Dedifferentiated amniotic fluid mesenchymal stem cell (primary cell): Measurements from ENCODE around the gene SNX5.
"Not testable (repeated sequence)": the region's sequence is repeated elsewhere in the genome, so short reads cannot be mapped to it uniquely, and the experiment has no call there.

ENCODE experiments used
- DNase-seq: peaks from one replicate; pipeline ENCODE4 v3.0.0-alpha.2; 2016; ENCODE audit errors: extremely low spot score

SNX5 gene

DNA sequence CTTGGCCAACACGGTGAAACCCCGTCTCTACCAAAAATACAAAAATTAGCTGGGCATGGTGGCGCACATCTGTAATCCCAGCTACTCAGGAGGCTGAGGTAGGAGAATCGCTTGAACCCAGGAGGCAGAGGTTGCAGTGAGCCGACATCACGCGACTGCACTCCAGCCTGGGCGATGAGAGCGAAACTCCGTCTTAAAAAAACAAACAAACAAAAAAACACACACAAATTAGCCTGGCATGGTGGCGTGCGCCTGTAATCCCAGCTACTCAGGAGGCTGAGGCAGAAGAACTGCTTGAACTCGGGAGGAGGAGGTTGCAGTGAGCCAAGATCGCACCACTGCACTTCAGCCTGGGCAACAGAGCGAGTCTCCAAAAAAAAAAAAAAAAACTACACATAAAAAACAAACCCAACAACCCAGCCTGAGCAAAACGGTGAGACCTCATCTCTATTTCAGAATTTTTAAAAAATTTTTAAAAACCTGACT, 8.2 kb downstream of the SNX5 start:
- DNase-seq: not testable (repeated sequence)

DNA sequence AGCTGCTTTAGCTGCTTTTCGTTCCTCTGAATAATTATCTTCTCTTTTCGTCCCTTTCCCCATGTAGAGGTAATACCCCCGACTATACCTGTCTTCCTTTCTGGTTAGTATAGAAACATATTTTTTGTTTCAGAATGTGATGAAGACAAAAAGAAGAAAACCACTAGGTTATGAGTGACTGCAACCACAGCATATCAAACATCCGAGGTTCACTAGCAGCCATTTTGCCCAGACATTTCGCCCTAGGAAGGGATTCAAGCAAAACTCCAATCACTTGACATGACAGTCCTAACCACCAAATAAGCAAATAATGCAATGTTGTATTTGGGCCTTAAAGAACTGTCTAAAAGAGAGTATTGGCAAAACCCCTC, 9.4 kb downstream of the SNX5 start:
- no peak for DNase-seq

DNA sequence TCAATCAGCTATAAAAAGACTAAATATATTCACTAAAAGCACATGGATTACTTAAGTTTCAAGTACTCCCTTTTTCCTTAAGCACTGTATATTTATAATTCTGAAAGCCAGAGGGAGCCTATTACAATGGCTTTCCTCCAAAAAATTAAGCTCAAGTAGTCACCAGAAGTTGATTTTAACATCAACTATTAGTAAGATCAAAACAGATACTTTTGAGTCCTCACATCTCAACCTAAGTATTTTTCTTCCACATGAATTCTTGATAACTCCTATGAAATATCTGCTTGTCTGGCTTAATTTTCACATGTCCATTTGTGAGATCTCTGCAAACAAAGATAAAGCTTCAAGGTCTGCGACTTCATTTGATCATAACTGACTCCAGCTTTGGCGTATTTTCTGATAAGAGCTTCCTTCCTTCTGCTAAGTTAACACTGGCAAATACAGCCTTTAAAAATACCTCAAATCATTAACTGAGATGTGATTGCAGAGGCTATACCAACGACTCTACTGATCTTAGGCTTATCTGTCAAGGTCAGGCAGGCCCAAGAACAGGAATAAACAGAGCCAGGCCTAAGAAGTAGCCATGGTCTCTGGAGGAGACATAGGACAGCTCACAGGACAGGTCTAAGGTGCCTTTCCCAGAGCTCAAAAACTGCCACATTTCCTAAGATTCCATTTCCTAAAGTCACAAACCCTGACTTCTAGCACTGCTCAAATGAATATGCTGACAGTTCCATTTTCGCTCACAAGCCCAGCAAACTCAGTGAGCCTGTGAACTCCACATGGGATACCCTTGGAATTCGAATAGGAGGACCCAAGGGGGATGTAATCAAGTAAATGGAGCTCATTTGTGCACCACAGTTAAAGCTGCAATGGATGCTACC, 10.0 kb downstream of the SNX5 start:
- DNase-seq: no peak

DNA sequence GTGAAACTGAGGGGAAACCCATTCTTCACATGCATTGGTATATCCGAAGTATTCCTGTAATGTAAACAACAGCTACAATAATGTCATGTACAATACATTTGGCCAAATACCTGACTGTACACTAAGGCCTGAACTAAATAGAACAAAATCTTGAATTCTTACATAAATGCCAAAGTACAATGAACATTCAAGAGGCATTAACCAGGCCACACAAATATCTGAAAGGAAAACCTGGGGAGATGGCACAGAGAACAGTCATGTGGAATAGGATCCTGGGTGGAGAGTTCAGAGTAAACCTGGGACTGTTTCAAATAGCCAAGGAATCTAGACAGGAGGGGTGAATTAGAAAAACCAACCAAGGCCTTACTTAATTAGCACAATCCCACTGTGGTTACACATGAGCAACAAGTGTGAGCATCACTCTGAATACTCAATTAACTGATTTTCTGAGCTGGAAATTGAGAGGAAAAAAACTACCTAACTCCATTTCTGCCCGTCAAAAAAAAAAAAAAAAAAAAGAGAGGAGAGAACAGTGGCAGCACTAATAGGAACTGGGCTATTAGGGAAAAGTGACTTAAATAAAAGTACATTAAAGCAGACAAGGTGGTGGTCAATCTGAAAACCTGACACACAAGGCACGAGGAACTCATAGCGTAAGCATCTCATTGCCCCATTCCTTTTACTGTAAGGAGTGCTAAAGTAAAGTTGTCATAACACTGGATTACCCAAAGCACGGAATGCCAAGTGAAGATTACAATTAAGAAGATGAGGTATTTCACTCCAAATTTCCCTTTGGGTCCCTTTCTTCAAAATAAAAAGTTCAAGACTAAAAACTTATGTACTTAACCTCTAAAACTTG, 10.9 kb downstream of the SNX5 start:
- no peak for DNase-seq

DNA sequence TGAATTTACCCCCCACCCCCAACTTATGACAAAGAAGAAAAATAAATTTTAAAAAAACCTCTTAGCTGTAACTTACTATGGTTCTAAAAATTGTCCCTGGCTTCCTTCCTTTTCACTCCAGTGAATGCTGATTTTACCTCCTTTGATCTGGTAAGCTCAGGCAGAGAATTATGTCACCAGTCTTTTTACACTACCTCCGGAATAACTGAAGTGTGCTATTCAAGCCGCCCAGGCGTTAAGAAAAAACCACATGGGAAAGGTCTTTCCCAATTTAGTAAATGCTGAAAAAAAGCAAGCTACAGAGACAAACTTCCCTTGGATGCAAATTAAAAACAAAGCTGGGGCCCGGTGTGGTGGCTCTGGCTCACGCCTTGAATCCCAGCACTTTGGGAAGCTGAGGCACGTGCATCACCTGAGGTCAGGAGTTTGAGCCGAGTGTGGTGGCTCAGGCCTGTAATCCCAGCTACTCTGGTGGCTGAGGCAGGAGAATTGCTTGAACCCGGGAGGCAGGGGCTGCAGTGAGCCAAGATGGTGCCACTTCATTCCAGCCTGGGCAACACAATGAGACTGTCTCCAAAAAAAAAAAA, 12.4 kb downstream of the SNX5 start:
- no peak for DNase-seq

DNA sequence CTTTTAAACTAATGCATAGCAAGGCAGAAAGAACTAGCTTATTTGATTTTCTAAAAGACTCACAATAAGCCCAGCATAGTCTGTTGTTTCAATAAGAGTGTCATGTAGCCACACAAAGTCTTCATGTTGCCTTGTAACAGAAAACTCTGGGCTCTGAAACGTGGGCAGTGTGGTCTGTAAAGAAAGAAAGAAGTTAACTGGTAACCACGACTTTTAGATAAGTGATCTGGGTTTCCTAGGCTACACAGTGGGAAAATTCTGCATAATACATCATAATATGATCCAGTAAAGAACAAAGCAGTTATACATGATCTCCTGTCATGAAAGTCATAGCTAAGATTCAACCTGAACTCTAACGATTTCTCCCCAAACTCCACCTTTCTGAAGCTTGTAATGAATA, 13.3 kb downstream of the SNX5 start:
- no peak for DNase-seq

DNA sequence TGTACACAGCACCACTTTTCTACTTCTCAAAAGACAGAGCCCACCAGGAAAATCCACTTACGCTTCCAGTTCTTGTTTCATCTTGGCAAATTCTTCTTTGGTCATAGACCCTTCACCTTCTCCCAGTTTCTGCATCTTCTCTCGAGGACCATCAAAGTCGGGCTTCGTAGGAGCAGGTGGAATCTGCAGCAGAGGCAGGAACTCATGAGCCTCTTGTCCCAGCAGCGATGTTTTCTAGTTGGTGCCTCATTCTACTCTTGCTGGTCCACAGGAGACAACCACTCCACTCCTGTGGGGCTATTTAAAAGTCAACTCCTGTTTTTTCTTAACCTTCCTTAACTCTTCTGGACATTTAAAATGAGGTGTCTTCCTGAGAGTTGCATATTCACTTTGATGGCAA, 14.7 kb downstream of the SNX5 start:
- DNase-seq: no peak

DNA sequence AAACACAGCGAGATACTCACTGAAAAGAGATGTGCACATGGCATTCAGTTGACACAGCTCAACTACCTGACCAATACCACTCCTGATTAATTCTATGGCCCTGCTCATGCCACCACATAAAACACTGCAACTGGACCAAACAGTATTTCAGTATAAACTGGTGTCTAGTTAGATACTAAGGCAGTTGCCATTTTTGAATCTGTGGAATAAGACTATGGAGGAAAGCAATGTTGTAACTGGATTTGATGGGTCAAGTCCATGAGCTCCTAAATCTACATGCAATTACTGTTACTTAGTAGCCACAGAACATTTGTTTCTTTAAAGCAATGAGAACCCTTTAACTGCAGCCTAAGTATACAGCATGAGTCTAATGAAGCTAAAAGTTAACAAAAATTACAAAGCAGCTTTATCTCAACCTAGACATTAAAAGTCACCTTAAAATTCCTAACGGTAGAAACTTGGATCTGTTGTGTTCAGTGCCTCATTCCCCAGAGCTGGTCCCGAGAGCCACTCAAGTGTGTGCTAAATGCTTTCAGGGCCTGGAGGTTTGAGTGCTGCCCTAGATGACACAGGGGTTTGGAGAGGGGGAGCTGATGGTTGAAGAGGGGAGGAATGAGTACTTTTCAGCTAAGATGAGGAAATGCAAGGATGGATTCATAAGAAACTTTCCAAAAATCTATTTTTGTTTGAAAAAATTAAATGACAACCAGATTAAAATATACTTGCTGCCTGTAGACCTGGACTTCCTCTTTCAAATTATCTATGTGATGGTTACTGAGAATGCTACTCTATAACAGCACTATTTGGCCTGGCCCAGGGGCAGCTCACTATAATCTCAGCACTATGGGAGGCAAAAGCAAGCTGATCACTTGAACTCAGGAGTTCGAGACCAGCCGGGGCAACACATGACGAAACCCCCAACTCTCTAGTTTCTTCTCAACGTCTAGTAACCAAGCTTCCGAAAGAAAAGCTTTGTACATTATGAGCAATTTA, 15.6 kb downstream of the SNX5 start:
- DNase-seq: no peak

DNA sequence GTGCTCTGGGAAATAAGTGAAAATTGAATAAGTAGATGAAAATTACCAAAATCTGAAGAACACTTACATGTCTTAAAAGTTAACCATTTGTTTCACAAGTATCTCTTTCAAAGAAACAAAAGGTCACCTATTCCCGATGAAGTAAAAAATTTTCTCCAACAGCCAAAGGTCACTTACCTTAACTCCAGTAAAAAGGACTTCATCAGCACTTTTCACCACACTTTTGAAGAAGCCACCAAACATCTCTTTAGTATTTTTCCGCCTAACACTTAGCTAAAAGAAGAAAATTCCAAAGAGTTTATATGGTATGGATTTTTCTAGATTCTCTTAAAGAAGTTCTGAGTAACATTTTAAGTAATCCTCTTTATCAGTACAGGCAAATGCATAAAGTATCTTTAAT, 17.3 kb downstream of the SNX5 start:
- no peak for DNase-seq

DNA sequence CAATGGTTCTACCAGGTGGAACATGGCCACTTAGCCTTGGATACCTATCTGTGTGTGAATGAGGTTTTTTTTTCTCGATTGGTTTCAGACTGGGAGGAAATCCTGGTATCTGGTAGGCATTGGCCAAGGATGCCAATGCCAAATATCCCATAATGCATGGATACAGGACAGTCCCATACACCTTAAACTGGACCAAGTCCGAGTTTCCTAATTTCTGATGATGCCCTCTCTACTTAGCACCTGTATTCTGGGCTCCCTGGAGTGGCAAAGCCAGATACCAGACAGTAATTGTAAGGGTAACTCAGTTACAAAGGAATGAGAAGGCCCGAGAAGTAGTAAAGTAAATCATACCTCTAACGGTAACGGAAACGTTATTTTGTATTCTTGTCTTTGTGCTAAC, 17.9 kb downstream of the SNX5 start:
- DNase-seq: no peak

DNA sequence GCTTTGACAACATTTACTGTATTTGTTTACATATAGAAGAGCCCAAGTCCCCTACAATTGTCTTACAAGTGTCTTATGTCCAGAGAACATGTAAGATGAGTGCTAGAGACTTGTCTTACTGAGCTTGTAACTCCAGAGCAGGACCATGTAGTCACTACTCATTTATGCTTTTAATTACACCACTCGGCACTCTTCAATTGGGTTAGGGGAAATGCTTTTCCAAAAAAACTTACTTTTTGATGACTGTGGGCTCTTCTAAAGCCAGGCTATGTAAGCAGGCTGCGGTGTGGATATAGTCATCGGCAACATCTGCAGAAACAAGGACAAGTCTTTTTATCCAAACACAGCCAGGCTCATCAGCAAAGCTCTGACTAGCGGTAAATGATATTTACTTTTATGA, 18.7 kb downstream of the SNX5 start:
- no peak for DNase-seq

DNA sequence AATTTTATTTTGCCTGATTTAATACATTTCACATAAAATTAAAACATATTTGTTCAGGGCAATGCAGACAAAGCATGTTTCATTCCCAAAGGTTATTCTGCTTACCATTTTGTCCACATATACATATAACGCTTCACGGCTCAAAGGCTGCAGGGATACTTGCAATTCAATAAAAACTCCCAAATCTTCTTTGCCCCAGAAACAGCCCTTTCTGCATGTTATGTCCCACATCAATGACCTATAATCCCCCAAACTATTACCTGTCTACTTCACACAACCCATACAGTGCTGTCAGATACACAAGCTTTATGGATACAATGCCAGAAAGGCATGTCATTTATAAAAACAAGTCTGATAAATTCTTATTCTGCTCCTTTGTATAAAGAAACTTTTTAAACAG, 20.2 kb downstream of the SNX5 start:
- DNase-seq: no peak

DNA sequence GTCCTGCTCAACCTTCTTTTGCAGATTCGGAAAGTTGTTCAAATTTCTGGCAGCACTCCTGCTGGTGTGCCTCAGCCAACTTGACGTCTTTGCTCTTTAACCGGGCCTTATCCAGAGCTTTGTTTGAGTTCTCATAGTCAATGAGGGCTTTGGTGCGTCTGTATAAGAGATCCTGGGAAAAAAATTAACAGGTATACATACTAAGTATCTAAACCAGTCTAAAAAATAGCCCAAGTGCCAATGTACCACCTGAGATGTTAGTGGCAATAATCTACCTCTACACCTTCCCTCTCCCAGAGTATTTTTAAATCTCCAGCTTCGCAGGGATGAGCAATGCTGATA, 21.1 kb downstream of the SNX5 start:
- DNase-seq: no peak

DNA sequence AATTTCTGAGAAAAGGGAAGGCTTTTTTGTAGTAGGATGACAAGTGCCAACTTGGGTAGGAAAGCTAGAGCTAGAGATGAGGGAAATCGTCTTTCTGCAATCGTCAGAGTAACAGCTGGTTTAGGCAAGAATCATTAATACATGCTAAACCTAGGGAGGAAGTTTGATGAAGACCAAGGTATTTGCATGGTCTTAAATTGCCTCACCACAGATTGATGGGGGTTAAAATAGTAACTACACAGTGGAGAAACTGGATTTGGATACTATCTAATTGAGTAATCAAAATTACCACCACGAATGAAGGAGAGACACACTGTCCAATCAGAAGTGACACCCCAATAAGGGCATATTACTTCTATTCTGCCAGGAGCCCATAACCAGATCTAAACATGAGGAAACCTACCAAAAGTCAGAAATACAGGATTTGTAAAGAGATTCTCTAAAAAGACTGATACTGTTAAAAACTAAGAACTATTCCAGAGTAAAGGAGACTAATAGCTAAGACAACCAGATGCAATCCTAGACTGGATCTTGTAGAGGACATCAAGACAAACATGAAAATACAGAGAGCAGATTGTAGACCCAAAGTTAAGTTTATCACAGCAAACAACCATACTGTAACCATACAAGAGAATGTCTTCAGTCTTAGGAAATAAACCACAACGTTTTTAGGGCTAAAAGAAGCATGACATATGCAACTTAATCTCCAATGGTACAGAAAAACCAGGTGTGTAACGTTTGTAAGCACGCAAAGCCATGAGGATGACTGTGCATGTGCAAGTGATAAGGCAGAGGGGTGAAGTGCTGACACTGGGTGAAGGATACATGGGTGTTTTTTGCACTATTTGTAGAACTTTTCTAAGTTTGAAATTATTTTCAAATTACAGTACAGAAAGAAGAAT, 21.8 kb downstream of the SNX5 start:
- no peak for DNase-seq

DNA sequence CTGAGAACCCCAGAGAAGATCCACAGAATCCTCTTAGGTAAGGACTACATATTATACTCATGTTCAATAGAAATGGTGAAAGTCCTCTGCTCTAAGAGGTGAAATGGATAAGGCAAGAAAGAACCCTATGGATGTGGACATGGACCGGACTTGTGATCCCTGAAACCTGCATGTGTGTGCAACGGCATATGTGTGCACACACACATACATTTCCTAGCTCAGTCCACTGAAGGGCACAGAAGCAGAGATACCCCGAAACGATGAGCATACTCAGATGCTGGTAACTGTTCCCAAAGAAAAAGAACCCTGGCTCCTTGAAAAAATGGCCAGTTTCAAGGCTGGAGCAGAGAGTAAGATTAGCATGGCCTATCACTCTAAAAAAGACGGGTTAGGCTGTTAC, 22.6 kb downstream of the SNX5 start:
- no peak for DNase-seq

DNA sequence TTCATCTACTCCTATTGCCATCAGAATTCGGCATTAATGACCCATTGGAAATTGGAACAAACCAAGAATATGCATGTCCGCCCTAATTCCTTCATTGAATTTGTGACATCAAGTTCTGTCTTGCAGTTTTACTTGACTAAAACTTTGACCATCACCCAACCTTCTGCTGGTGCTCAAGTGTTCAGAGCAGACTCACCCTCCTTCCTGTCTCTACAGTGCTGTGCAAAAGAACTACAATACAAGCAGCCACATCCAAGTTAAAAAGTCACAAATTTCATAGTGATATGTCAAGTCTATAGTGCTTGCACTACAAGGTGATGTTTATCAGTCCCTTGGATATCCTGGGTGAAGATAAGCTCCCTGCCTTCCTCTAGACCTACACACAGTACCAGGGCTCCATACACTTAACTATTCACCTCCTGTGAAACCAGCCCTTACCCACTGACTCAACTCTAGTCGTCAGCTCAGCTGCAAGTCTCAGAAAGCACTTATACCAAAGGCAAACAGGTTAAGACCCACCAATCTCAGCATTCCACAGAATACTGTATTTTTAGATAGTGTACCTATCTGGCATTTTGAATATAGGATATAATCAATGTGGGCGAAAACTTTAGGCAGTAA, 23.6 kb downstream of the SNX5 start:
- no peak for DNase-seq

DNA sequence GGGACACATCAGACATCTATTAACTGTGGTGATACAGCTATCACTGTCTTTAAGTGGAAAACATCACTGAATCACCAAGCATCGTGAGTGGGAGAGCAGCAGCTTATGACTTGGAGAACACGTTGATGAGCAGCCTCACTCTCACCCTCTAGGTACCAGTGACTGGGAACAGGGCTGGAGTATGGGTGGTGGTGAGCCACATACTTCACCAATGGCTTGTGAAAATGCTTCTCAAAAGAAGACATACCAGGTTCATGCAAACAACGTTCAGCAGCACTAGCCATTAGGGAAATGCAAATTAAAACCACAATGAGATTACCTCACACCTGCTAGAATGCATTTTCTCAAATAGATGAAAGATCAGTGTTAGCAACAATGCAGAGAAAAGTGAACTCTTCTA, 25.3 kb downstream of the SNX5 start:
- DNase-seq: no peak

DNA sequence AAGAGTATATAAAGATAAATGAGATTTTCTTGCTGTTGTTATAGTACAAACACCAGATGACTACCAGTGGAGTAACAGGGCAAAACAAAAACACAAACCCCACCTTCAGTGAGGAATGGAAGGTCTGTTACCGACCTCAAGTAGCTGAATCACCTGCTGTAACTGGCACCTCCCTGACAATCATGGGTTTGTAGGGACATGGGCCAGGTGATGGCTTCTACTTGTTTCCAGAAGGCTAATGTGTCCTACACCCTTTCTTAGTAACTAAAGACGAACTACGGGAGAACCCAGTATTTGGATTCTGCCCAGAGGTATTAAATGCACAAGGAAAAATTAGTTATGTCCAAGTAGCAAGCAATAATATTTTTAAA, 26.8 kb downstream of the SNX5 start:
- DNase-seq: no peak

DNA sequence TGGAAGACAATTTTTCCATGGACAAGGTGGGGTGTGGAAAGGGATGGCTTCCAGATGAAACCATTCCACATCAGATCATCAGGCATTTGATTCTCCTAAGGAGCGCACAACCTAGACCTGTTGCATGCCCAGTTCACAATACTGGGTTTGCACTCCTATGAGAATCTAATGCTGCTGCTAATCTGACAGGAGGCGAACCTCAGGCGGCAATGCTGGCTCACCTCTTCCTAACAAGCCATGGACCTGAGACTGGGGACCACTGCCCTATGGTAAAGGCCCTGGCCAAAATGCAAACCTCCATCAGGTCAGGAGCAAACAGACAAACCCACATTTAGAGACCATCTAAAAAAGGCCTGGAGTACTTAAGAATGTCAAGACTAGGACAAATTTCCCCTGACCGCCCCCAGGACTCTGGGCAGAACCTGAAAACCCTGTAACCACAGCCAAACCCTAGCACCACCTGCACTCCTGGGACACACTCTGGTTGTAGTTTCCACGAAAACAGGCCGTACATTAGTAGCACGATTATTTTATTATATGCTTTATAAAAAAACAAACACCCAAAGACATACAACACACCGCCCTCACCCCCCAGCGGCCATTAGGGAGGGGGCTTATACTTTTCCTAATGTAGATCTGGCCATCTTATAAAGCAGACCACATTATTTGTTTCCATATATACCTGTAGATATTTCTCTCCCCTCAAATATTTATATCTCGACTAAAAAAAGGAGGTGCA, 27.3 kb downstream of the SNX5 start:
- no peak for DNase-seq
